MG63 (cell line): ENCODE data around the gene TMEM145. TPM values are rescaled to one million over a fixed set of nuclear protein-coding genes. Genes with fewer than 3 reads are reported as not detected.

Experiments used
- total RNA-seq: library from RNA; depleted of rRNA; stranded (reverse); fragments of >200 nt; shearing (Covaris generic); gene quantifications from 2 replicates; pipeline ENCODE4 v1.2.3, GENCODE V29; 2014; ENCODE audit warnings: low replicate concordance; rRNA removed

TMEM145 gene
- total RNA-seq, 1 experiment from 2014 or later = 0.86 TPM

Other genes with a start within 250 kb of the TMEM145 start
- not detected in 2 replicates for gene GRIK5, start 243.1 kb upstream of the TMEM145 start, total RNA-seq
- gene ZNF574, start 237.1 kb upstream of the TMEM145 start, total RNA-seq = 18.8 and 20.4 TPM in 2 replicates
- not detected in 2 replicates for gene POU2F2, start 180.9 kb upstream of the TMEM145 start, total RNA-seq
- gene DEDD2, start 95.6 kb upstream of the TMEM145 start, total RNA-seq = 26.3 and 42.9 TPM in 2 replicates
- gene ZNF526, start 93.0 kb upstream of the TMEM145 start, total RNA-seq = 8.5 and 12.8 TPM in 2 replicates
- gene GSK3A, start 70.7 kb upstream of the TMEM145 start, total RNA-seq = 24.1 and 27.3 TPM in 2 replicates
- gene ERF, start 58.2 kb upstream of the TMEM145 start, total RNA-seq = 78.3 and 168 TPM in 2 replicates
- gene CIC, start 44.1 kb upstream of the TMEM145 start, total RNA-seq = 5.9 and 15.8 TPM in 2 replicates
- gene PRR19, start 11.2 kb upstream of the TMEM145 start, total RNA-seq = 0.13 and 0.76 TPM in 2 replicates
- 80.0 and 88.3 TPM in 2 replicates for gene PAFAH1B3, start 10.7 kb upstream of the TMEM145 start, total RNA-seq
- gene MEGF8, start 12.3 kb downstream of the TMEM145 start, total RNA-seq = 14.8 and 26.7 TPM in 2 replicates
- not detected in 2 replicates for gene CNFN, start 77.0 kb downstream of the TMEM145 start, total RNA-seq
- not detected in 2 replicates for gene LIPE, start 114.1 kb downstream of the TMEM145 start, total RNA-seq
- gene CXCL17, start 129.6 kb downstream of the TMEM145 start, total RNA-seq = not detected in 2 replicates
- not detected in 2 replicates for gene CEACAM1, start 215.2 kb downstream of the TMEM145 start, total RNA-seq